MM.1S (cell line): ENCODE measurements around the gene ULBP1.

Source experiments
- CTCF ChIP-seq: fragments of 300-600 bp; sonication (generic); IDR thresholded peaks from 2 replicates; pipeline ENCODE4 v1.5.1; 2016; ENCODE audit warnings: antibody characterized with exemption, low read length, mixed read lengths
- EZH2 ChIP-seq: fragments of 300-600 bp; sonication (generic); optimal IDR thresholded peaks from 2 replicates; pipeline ENCODE3; 2017; ENCODE audit warnings: low read depth, mild to moderate bottlenecking, antibody characterized with exemption, low read length, mixed read lengths
- EZH2phosphoT487 ChIP-seq: fragments of 300-600 bp; sonication (generic); IDR thresholded peaks from 2 replicates; pipeline ENCODE4 v1.6.1; 2018; ENCODE audit warnings: antibody characterized with exemption, low read length

- TF ChIP-seq CTCF (no peak), EZH2phosphoT487 (no peak), EZH2 (no peak)
These were observed 45.4 kb upstream of the ULBP1 start for GRCh38 chr6:149918151-149918905.
